Measurements from ENCODE around the gene WDR59. TPM values are rescaled to one million over a fixed set of nuclear protein-coding genes. Genes with fewer than 3 reads are reported as not detected.
"Not testable (repeated sequence)": the region's sequence is repeated elsewhere in the genome, so short reads cannot be mapped to it uniquely, and the experiment has no call there.

The WDR59 gene
- total RNA-seq, 1 donor, result 21.7 TPM

- no peak for TF ChIP-seq CTCF (IDR thresholded peaks at IDR 0.05; ENCODE audit: insufficient read depth, low read length)
Measured at GRCh38 chr16:74846714-74847113, 138.2 kb downstream of the WDR59 start.

GRCh38 chr16:74844041-74844980, 140.6 kb downstream of the WDR59 start:
- TF ChIP-seq CTCF (IDR thresholded peaks at IDR 0.05; ENCODE audit: insufficient read depth, low read length), result no peak
- peak; percentile 9 for DNase-seq (ENCODE audit: low read depth)
- H3K4me3 ChIP-seq (ENCODE audit: low read depth, low read length), result no peak overlapping the region

More at GRCh38 chr16:74846714-74847113, 138.2 kb downstream of the WDR59 start:
- no peak for DNase-seq (ENCODE audit: low read depth)
- H3K4me3 ChIP-seq (ENCODE audit: low read depth, low read length), result no peak overlapping the region

GRCh38 chr16:74843381-74844035, 141.4 kb downstream of the WDR59 start:
- not testable (repeated sequence) for H3K4me3 ChIP-seq (ENCODE audit: low read depth, low read length); DNase-seq (ENCODE audit: low read depth)

- TF ChIP-seq CTCF (IDR thresholded peaks at IDR 0.05; ENCODE audit: insufficient read depth, low read length), result no peak
- no peak overlapping the region for H3K4me3 ChIP-seq (ENCODE audit: low read depth, low read length)
- DNase-seq (ENCODE audit: low read depth), result no peak
Measured at GRCh38 chr16:74842413-74842812, 142.5 kb downstream of the WDR59 start.

GRCh38 chr16:74841904-74842303, 143.0 kb downstream of the WDR59 start:
- no peak for TF ChIP-seq CTCF (IDR thresholded peaks at IDR 0.05; ENCODE audit: insufficient read depth, low read length)
- H3K4me3 ChIP-seq (ENCODE audit: low read depth, low read length), result no peak overlapping the region

GRCh38 chr16:74841469-74841868, 143.5 kb downstream of the WDR59 start:
- no peak for TF ChIP-seq CTCF (IDR thresholded peaks at IDR 0.05; ENCODE audit: insufficient read depth, low read length)
- DNase-seq (ENCODE audit: low read depth), result no peak
- no peak overlapping the region for H3K4me3 ChIP-seq (ENCODE audit: low read depth, low read length)

More at GRCh38 chr16:74841904-74842303, 143.0 kb downstream of the WDR59 start:
- DNase-seq (ENCODE audit: low read depth), result no peak

- no peak overlapping the region for H3K4me3 ChIP-seq (ENCODE audit: low read depth, low read length)
- no peak for TF ChIP-seq CTCF (IDR thresholded peaks at IDR 0.05; ENCODE audit: insufficient read depth, low read length)
- DNase-seq (ENCODE audit: low read depth), result no peak
Measured at GRCh38 chr16:74837056-74837455, 147.9 kb downstream of the WDR59 start.

Data from fibroblast of the aortic adventitia (primary cell).